NCI-H1048 (cell line): Measurements from ENCODE around the gene SEPTIN12.

Source experiments
- DNase-seq: peaks from one replicate; lab custom pipeline; 2025; lab: John Stamatoyannopoulos, UW

Gene SEPTIN12, protein sequence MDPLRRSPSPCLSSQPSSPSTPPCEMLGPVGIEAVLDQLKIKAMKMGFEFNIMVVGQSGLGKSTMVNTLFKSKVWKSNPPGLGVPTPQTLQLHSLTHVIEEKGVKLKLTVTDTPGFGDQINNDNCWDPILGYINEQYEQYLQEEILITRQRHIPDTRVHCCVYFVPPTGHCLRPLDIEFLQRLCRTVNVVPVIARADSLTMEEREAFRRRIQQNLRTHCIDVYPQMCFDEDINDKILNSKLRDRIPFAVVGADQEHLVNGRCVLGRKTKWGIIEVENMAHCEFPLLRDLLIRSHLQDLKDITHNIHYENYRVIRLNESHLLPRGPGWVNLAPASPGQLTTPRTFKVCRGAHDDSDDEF

DNA sequence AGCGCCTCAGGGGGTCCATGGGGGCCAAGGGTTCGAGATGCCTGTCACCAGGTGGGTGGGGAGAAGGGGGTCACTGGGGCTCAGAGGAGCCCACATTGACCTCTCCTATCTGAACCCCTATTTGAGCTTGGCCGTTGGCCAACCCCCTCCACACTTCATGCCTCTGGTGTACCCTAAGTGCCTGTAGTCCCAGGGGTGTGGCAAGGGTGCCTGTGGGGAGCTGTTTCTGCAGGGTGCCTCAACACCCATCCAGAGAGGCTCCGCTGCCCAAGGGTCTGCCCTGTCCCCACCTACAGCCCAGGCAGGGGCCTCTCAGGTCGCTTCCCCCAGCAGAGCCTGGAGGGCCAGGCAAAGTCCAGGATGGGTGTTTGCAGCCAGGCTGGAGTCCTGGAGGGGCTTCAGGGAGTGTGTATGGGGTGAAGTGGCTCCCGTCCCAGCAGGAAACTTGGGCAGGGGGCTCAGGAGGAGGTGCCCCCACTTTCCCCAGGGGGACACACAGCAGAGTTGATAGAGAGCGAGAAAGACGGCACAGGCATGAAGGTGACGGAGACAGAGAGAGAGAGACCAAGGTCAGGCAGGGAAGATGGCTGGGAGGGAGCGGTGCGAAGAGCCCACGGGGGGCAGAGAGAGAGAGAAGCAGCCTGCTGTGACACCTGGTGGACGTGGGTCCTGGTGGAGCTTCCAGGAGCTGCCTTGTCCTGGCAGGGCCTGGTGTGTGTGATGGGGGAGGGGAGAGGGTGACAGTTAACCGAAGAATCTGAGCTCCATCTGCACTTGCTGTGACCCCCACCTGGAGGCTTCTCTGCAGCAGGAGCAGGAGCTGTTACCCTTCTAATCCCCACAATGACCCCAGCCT, at the start of gene SEPTIN12:
Gene SEPTIN12 (minus strand): TSS at position 719 of the 856 bp plus-strand sequence. CDS start 700 bp downstream, at position 19.
- DNase-seq: no peak

DNA sequence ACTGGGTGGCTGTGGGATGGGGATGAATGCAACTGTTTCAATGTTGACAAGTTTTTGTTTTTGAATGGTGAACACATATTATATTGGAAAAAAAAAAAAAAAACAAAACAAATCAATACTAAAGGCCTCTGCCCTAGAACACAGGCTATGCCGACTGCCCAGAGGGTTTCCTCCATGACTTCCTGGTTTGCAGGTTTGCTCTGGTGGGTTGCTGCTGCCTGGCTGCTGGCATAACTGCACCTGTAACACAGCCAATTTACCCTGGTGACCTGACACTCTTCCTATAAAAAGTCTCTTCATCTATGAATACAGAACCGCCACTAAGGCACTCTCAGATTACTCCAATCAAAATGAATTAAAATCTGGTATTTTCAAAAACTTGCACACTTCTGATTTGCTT, 48.6 kb upstream of the SEPTIN12 start:
- DNase-seq: no peak

DNA sequence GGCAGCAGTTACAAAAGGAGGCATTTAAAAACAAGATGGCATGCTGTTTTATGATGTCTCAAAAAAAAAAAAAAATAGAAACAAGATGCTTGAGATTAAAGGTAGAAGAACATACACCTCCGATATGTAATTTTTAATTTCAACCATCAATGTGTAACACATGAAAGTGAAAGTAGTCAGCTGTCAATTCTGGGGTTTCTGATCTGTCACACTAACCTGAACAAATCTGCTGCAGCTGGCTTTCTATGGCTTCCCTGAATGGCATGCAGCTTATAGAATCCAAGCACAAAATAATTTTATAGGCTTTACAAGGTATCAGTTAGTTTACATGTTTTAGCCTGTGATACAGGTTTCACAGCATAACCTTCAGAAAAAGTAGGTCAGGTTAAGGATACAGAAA, 45.4 kb upstream of the SEPTIN12 start:
- DNase-seq: no peak

DNA sequence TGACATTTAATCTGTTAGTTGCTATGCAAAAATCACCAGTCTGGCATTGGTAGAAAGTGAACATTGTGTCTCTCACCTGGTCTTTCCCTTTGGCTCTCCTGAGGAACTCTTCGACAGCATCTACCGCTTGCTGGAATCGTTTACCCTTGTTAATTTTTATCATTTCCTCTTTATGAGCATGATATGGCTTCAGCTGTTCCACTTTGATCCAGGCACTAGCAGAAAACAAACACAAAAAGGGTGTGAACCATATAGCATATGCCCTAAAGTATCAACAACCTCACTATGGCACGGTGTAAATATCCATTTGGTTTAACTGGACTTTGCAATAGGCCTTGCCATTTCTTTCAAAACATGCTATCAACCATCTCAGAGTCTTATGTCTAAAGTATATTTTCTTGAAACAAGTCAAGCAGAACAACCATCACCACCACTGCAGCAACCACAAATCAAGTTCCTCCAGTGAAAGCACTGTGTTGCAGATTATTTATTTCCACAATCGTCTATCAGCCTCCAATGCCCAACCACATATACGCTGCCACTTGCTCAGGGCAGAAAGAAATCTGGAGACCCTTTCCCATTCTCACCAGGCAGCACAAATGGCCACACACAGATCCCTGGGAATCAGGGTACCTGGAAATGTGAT, 44.7 kb upstream of the SEPTIN12 start:
- DNase-seq: no peak

DNA sequence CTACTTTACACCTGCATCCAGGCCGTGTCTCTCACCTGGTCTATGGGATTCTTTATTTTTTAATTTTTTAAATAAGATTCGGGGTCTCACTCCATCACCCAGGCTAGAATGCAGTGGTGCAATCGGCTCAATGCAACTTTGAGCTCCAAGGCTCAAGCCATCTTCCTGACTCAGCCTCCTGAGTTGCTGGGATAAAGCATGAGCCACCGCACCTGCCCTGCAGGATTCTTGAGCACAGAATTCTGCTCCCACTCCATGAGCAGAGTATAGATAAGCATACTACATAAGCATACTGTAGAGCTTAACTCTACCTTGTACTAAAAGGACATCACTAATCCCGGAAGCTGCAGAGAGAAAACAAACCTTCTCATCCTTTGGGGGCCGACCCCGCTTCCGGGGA, 43.5 kb upstream of the SEPTIN12 start:
- no peak for DNase-seq

DNA sequence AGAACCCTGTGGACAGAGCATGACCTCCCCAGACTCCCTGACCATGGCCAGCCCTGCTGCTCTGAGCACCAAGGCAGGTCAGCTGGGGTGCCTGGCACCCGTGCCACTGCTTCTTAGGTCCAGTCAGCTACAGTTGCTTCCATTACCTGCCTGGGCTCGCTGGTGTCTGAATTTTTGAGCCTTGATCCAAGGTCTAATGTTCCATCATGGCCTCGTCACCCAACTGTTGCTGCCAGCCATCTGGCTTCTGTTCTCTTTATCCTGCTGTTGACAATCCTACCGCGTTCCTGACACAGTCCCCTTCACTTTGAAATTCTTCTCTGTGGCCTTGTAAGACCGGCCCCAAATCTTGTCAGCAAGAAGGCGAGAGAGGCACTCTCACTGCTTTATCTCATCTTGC, 42.3 kb upstream of the SEPTIN12 start:
- DNase-seq: no peak

DNA sequence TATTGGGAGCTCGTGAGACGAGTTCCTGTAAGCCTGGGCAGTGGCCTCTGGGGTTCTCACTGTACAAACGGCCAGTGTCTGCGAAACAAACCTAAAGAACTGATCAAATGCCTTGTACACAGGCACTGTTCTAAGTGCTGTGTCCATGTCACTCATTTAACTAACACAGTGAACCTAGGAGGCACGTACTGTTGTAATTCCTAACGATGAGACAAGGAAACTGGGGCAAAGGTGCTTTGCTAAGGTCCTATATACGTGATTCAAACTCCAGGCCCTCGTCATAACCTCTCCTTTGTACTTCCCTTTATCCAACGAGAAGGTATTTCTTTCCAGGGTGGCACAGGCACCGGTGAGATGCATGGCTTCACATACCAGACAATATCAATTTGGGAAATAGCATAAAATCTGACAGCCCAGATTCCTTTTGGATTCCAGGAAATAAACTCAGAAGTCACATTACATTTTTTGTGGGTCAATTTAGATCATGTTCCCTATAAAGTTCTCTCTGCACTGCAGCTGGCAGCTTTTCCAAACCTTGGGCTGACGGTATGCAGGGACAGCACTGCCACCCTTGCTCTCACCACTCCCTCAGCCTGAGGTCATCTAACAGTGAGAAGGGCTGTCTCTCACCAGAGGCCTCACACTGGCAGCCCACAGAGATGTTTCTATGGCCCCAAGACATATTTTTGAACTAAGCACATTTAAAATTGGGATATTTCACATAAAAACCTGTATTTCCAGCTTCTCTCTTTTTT, 40.6 kb upstream of the SEPTIN12 start:
- DNase-seq: no peak

DNA sequence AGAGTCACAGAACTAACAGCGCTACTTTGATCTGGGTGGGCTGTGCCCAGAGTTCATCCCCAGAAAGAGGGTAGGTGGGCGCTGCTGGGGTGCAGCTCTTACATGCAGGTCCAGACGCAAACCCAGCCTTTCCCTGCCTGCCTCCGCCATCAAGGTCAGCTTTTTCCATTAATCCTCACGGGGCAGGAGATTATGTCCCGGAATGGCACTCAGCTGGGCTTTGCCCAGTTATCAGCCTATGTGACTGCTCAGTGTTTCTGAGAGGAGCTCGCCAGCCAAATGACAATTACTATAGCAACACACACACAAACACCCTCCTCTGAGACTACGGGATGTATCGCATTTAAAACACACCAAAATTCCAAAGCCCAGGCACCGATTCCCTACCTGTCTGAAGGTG, 38.8 kb upstream of the SEPTIN12 start:
- no peak for DNase-seq

DNA sequence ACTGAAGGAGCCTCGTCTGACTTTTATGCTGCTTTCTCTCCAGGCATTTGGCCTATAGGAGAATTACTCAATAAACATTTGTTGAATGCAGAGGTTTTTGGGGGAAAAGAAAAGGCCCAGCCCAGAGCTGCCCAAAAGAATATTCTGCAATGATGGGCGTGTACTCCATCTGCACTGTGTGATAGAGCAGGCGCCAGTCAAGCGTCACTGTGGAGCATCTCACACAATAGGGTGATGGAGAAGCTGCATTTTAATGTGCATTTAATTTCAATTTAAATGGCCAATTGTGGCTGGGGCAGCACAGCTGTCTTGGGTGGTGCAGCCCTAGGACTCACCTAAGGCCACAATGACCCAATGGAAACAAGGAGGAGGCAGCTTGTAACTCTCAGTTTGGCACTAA, 38.4 kb upstream of the SEPTIN12 start:
- DNase-seq: no peak

DNA sequence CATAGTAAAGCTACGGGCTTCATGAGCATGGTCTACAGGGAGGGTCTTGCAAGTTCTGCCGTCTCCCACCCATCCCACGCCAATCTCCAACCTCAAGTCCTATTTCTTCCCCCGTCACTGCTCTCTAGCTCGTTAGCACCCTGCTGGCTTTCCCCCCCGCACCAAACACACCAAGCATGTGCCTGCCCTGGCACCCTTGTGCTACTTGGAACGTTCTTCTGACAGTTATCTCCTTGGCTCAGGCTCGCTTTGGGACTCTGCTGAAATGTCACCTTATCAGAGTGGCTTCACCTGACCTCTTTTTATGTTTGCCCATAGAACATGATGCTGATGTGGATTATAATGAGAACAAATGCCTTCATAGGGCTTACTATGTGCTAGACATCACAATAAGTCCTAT, 37.1 kb upstream of the SEPTIN12 start:
- no peak for DNase-seq

DNA sequence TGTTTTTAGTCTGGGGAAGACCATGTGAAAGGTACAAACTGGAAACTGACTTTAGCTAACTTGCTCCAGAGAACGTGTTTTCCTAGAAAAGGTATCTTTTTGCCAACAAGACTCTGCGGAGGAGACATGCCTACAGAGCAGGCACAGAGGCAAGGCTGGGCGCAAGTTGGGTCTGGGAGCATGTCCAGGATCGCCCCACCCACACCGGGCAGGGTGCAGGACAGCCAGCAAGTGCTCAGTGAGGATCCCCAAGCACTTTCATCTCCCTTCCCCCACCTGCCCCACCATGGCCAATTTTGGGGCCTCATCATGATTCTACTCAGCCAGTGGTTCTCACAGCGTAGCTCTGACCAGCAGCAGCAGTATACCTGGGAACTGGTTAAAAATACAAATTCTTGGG, 32.5 kb upstream of the SEPTIN12 start:
- no peak for DNase-seq

DNA sequence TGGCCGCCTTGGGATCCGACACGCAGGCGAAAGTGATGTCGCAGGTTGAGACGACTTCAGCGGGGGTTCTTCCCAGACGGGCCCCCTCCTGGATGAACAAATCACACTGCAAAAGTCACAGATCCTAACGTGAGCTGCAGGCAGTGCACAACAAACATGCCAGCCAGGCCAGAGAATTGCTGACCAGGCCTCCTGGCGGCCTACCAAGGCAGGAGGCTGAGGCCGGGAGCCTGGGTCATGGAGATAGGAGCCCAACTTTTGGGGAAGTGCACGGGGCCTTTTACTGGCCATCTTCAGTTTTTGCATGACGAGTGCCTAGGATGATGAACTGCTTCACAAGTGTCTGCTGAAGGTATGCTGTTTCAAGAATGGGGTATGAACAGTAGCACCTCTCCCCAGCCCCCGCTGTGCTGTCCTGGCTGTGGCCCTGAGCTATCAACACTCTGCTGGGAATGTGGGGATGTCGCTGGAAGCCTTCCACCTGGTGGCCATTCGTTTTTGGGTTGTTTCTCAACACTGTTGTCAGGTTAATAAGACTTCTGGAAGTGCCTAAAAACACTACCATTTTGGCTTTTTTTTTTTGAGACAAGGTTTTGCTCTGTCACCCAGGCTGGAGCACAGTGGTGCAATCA, 26.5 kb upstream of the SEPTIN12 start:
- DNase-seq: no peak

DNA sequence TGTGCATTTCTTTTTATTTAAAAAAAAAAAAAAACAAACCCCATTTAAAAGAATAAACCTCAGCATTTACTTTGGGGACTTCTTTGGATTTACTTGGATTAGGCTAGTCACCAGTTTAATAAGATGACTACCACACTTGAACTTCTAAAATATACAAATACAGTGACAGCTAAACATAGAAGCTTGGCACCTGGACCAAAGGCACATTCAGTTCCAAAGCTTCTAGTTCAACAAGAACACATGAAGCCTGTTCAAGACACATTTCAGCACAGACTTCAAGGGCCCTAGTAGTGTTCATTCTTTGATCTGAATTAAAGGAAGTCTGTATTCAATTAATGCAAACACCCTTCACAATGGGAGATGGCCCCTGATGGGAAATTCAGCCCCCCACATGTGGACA, 25.9 kb upstream of the SEPTIN12 start:
- no peak for DNase-seq

DNA sequence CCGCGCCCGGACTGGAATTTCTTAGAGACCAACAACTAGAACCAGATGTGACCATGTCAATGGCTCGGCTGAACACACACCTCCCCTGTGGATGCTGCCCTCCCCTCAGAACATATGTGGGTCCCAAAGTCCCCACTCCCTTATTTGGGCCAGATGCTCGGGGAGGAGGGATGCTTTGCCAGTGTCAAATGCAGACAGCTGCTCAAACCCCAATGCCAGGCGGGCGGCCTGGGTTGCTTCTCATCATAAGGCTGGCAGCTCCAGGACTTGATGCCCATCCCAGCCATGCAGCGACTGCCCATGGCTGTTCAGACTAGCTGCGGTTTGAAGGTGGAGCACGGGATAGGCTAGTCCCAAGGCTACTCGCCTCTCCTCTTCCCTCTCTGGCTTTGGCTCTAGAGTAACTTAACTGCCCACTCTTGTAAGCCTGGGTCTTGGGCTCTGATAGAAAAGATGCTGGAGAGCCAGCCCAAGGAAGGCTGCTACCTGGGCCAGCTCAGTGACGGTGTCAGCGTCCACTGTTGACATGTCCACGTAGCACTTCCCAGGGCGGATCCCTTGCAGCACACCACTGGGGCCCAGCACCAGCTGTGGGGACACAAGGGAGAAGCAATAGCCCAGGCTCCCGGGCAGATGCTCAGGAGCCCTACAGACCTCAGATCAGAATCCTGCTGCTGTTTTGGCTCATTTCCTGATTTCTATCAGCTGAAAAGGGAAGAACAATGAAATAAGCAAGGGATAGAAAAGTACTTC, 25.3 kb upstream of the SEPTIN12 start:
- DNase-seq: no peak

DNA sequence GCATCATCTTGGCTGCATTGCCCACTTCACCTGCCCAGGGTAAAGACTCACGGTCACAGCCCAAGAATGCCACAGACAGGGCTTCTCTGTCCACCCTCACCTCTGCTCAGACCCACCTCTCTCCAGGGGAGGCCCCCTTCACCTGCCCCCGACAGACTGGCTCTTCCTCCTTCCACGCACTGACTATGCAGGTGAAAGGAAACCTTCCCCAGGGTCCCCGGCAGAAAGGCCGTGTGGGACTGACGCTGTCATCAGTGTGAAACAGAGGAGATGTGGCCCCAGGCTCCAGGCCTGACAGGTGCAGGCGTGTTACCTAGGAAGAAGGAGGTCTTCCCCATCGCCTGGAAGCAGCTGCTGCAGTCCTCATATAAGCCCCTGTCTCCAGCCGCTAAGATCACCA, 23.6 kb upstream of the SEPTIN12 start:
- no peak for DNase-seq

DNA sequence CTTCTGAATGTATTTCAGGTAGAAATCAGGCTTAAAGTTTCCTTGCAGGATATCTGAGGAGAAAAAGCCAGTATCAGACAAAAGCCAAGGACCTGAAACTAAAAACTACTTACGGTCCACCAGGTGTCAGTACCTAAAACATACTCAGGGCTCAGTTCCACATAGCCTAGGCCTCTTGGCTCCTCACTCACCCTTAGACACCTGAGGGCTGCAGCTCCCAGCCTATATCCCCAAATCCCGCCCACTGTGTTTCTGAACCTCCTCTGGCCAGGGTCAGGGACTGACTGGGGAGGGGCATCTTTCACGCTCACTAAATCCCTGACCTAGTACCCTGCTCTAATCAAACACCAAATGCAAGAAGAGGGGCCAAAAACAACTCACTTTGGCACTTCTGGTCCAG, 23.1 kb upstream of the SEPTIN12 start:
- DNase-seq: no peak

DNA sequence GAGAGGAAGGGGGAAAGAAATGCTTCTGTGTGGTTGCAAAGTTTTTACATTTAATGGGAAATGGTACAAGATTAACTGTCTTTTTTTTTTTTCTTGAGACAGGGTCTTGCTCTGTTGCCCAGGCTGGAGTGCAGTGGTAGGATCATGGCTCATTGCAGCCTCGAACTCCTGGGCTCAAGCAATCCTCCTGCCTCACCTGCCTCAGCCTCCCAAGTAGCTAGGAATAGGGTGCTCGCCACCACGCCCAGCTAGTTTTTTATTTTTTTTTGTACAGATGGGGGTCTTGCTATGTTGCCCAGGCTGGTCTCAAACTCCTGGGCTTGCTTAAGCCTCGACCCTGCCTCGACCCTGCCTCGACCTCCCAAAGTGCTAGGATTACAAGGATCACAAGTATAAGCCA, 18.1 kb upstream of the SEPTIN12 start:
- DNase-seq: no peak

DNA sequence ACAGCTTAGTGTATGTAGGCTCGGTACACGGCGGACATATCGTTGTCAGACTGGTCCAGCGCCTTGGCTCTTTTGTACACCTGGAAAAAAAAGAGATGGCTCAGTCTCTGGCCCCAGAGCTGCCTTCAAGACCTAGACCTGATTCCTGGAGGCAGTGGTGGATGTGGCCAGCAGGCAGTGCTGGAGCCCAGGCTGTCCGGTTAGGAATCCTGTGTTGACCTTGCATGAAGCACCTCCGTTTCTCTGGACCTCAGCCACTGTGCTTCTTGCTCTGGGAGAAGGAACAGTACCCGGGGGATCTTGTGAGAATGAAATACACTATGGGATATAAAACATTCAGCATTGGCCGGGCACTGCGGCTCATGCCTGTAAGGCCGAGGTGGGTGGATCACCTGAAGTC, 17.1 kb upstream of the SEPTIN12 start:
- no peak for DNase-seq

DNA sequence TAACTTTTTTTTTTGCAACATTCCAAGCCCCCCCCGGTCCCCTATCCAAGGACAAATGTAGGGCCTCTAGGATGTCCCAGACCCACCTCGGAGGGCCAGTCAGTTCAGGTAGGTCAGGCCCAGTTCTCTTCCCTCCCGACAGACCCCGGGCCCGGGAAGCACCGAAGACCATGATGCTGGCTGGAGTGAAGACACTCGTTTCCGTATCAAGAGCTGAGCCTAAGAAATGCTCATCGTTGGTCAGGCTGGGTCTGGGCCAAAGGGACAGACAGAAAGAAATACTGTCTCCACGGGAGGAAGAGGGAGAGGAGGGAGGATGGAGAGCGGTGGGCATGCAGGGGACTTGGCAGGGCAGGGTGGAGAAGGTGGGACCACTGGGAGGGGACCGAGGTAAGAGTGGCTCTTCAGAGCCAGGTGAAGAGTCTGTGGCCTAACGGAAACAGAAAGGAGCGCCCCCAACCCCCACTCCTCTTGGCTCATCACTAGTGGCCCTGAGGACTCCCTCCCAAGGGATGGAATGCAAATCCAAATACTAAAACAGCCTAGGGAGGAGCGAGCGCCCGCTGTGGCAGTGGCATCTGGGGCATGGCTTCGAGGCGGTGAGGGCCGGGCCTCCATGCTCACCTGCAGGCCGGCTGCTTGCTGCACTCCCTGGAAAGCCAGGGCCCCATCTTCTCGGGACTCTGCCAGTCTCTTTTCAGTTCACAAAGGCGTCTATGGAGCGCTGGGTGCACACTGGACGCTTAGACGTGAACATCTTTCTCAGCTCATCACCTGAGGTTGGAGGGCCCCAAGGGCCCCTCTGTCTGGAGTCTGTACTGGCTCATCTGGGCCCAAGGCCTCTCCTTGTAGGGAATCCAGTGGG, 16.0 kb upstream of the SEPTIN12 start:
- no peak for DNase-seq

DNA sequence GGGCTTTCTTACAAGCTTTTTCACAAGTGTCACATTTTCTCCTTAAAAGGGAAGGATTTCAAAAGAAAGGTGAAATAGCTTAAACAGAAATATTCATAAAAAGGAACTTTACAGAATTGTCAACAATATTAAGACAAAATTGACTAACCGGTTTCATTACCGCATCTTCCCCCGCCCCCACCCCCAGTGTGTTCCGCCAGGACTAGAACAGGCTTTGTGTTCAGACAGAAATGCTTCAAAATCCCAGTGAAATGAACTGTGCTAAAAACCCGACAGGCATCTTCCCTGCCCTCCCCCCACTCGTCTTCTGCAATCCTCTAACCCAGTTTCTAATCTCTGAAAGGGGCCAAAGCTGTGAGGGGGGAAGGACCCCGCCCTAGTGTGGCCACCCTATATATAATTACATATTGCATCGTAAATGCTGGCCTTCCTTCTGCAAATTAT, 15.3 kb upstream of the SEPTIN12 start:
- DNase-seq: no peak
